ENCODE data around the gene TTN. TPM values are rescaled to one million over a fixed set of nuclear protein-coding genes. Genes with fewer than 3 reads are reported as not detected.

Gene TTN
- total RNA-seq, 3 donors from 2014 or later = 2.9 to 23.4 (median 3.5) TPM

Other genes with a start within 250 kb of the TTN start
- gene CCDC141, start 242.7 kb upstream of the TTN start, total RNA-seq = 10 to 100 TPM in 1 of 3 donors, 1 to 10 TPM in 2; 1.3 to 11.7 (median 2.2) TPM

All from breast epithelium (tissue), 3 donors.